Peyer's patch (tissue), 4 donors: ENCODE data around the gene LAIR2. TPM values are rescaled to one million over a fixed set of nuclear protein-coding genes. Genes with fewer than 3 reads are reported as not detected.

Source experiments
- DNase-seq, 3 donors: peaks; one replicate each; pipeline ENCODE4 v3.0.0-alpha.2; 2017 to 2019
- H3K27ac ChIP-seq, 4 donors: fragments of 200-600 bp; sonication (generic); one replicate each; pipeline ENCODE4 v1.5.1; 2016 to 2019
- H3K27me3 ChIP-seq, 2 donors: fragments of 200-600 bp; sonication (generic); one replicate each; pipeline ENCODE4 v1.5.1; 2019
- H3K36me3 ChIP-seq, 3 donors: fragments of 200-600 bp; sonication (generic); one replicate each; pipeline ENCODE4 v1.5.1; 2016 to 2019
- H3K4me1 ChIP-seq, 4 donors: fragments of 200-600 bp; sonication (generic); one replicate each; pipeline ENCODE4 v1.5.1; 2016 to 2019
- H3K4me3 ChIP-seq, 4 donors: fragments of 200-600 bp; sonication (generic); 1 replicate in 3 of 4; 2 replicates in 1 of 4; pipeline ENCODE4 v1.5.1; 2016 to 2019; ENCODE audit warnings: mild to moderate bottlenecking in 1 of 4
- H3K9me3 ChIP-seq, 4 donors: fragments of 200-600 bp; sonication (generic); one replicate each; pipeline ENCODE4 v1.5.1; 2016 to 2019; ENCODE audit warnings: mild to moderate bottlenecking in 1 of 4
- CTCF ChIP-seq, 6 experiments: fragments of 450-650 bp in 4 of 6; fragments of 200-600 bp in 2 of 6; sonication (generic) in 1 of 6; IDR thresholded peaks; one replicate each; pipeline ENCODE4 v1.5.1; 2017 to 2019; ENCODE audit warnings: antibody characterized with exemption in 6 of 6, mild to moderate bottlenecking in 3 of 6, moderate library complexity in 1 of 6
- POLR2A ChIP-seq, 2 donors: fragments of 450-650 bp; IDR thresholded peaks; one replicate each; pipeline ENCODE4 v1.5.1; 2017; ENCODE audit warnings: antibody characterized with exemption in 2 of 2, mild to moderate bottlenecking in 2 of 2, moderate library complexity in 2 of 2
- small RNA-seq, 2 donors: library from RNA; depleted of rRNA; stranded (forward); fragments of <200 nt; gene quantifications; one replicate each; pipeline ENCODE3, GENCODE V24; 2016
- total RNA-seq, 4 donors: library from RNA; depleted of rRNA; stranded (reverse); fragments of >200 nt; gene quantifications; one replicate each; pipeline ENCODE4 v1.1.0, GENCODE V29; 2016

Gene LAIR2
- total RNA-seq, 4 donors from 2014 or later = not detected

DNA sequence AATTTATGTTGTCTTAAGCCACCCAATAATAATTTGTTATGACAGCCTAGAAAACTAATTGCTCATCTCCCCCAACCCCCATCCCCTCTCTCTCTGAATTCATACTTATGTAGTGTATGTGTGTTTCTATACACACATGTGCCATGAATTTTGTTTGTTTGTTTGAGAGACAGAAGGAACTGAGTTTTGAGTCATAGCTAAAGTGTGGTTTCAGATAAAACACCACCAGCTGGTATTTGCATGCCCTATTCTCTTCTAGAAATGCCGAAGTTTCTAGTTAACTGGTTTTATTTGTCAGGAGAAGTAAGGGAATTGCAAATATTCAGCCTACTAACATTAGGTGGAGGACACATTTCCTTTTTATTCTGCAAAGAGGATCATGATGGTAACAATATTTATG lies 53.6 kb downstream of the LAIR2 start:
- H3K4me3 ChIP-seq = no peak overlapping the region
- no peaks in the 10 kb centered on the region for H3K4me1 ChIP-seq
- no peaks in the 10 kb centered on the region for H3K27me3 ChIP-seq
- H3K36me3 ChIP-seq = no peaks in the 10 kb centered on the region
- TF ChIP-seq POLR2A (IDR thresholded peaks at IDR 0.05) (no peak), CTCF (IDR thresholded peaks at IDR 0.05) (no peak)
- no peak overlapping the region for H3K27ac ChIP-seq
- no peak for DNase-seq
- H3K9me3 ChIP-seq = peaks cover 0 to 3% (median 0%) of the 10 kb centered on the region in 4 donors

DNA sequence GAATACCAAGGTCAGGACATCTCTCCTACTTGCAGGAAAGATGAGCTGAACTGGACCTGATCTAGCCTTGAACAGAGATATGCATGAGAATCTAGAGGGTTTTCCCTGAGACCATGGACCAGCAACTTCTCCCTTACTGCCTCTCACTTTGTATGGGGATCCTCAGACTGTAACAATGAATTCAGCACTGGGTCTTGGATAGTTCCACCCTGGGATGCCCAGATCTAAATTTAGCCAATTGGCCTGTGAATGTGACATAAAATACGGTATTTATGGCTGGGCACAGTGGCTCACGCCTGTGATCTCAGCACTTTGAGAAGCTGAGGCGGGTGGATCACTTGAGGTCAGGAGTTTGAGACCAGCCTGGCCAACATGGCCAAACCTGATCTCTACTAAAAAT lies 55.7 kb downstream of the LAIR2 start:
- H3K27me3 ChIP-seq = no peaks in the 10 kb centered on the region
- TF ChIP-seq CTCF (IDR thresholded peaks at IDR 0.05) (no peak), POLR2A (IDR thresholded peaks at IDR 0.05) (no peak)
- H3K27ac ChIP-seq = no peak overlapping the region
- H3K9me3 ChIP-seq = no peaks in the 10 kb centered on the region
- H3K4me3 ChIP-seq = no peak overlapping the region
- no peaks in the 10 kb centered on the region for H3K36me3 ChIP-seq
- no peaks in the 10 kb centered on the region for H3K4me1 ChIP-seq
- DNase-seq = no peak

Small RNAs within 50 kb of the gene (small RNA-seq; reads per million reads assigned to genes)
- 0 reads per million in 2 donors for gene AC245036.2

Other genes starting within 250 kb of the LAIR2 start
- 10 to 100 TPM in 2 of 4 donors, 1 to 10 TPM in 2; 6.1 to 17.6 (median 9.7) TPM for gene LILRB5, start 245.6 kb upstream of the LAIR2 start, total RNA-seq
- gene LILRB2, start 221.7 kb upstream of the LAIR2 start, total RNA-seq = 10 to 100 TPM in 1 of 4 donors, 1 to 10 TPM in 1, under 1 TPM in 2; 0.53 to 11.6 (median 1.6) TPM
- gene LILRA5, start 189.7 kb upstream of the LAIR2 start, total RNA-seq = 1 to 10 TPM in 2 of 4 donors, not detected in 2; 1.9 to 4.1 TPM
- gene LILRA4, start 163.7 kb upstream of the LAIR2 start, total RNA-seq = not detected
- 10 to 100 TPM in 2 of 4 donors, 1 to 10 TPM in 2; 2.6 to 51.2 (median 10.0) TPM for gene LAIR1, start 137.9 kb upstream of the LAIR2 start, total RNA-seq
- under 1 TPM in 1 of 4 donors, not detected in 3; 0.35 TPM for gene TTYH1, start 87.4 kb upstream of the LAIR2 start, total RNA-seq
- gene LENG8, start 53.6 kb upstream of the LAIR2 start, total RNA-seq = 100 to 1,000 TPM; 154 to 481 (median 360) TPM
- 10 to 100 TPM; 11.0 to 18.9 (median 15.8) TPM for gene LENG9, start 39.1 kb upstream of the LAIR2 start, total RNA-seq
- 100 to 1,000 TPM in 1 of 4 donors, 10 to 100 TPM in 3; 38.0 to 133 (median 94.1) TPM for gene CDC42EP5, start 29.5 kb upstream of the LAIR2 start, total RNA-seq
- gene LILRA2, start 71.0 kb downstream of the LAIR2 start, total RNA-seq = 1 to 10 TPM in 1 of 4 donors, under 1 TPM in 1, not detected in 2; 0.80 to 1.7 TPM
- gene LILRA1, start 90.8 kb downstream of the LAIR2 start, total RNA-seq = not detected
- gene LILRB1, start 127.7 kb downstream of the LAIR2 start, total RNA-seq = 10 to 100 TPM in 1 of 4 donors, 1 to 10 TPM in 3; 1.3 to 30.5 (median 3.5) TPM
- gene LILRB4, start 160.2 kb downstream of the LAIR2 start, total RNA-seq = 1 to 10 TPM in 2 of 4 donors, under 1 TPM in 1, not detected in 1; 0.53 to 2.8 (median 2.6) TPM
- not detected for gene KIR3DL3, start 221.6 kb downstream of the LAIR2 start, total RNA-seq
- gene KIR2DL3, start 235.7 kb downstream of the LAIR2 start, total RNA-seq = not detected